NOMO-1 (cell line): ENCODE measurements around the gene ZKSCAN8.

Experiments used
- DNase-seq, 2 experiments: peaks; one replicate each; lab custom pipeline; 2025; ENCODE audit not compliant: unreplicated experiment in 2 of 2; lab: John Stamatoyannopoulos, UW

The ZKSCAN8 gene

GRCh38 chr6:28203201-28203600, 61.5 kb downstream of the ZKSCAN8 start:
- no peak for DNase-seq

DNA sequence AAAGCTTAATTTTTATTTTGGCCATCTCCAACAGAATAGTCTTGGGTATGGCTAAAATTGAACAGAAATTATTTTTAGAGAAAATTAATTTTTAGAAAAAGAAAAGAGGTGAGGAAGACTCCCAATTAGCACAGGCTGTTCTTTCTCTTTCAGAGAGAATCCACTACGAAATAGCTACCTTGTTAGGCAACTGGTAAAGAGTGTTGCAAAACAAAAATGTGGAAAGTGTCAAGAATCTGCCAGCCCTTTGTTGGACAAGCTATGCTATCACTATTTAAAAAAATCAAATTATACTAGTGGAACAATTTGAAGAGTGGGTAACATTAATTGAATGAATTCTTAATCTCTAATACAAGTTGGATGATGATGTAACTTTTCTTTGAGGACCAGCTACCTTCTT, 64.2 kb downstream of the ZKSCAN8 start:
- peak; percentile 11 to 52 for DNase-seq

- no peak for DNase-seq
Measured at GRCh38 chr6:28206527-28206926, 64.8 kb downstream of the ZKSCAN8 start.

GRCh38 chr6:28206928-28207509, 65.3 kb downstream of the ZKSCAN8 start:
- DNase-seq, result no peak

- no peak for DNase-seq
Measured at GRCh38 chr6:28207510-28208110, 65.9 kb downstream of the ZKSCAN8 start.

DNA sequence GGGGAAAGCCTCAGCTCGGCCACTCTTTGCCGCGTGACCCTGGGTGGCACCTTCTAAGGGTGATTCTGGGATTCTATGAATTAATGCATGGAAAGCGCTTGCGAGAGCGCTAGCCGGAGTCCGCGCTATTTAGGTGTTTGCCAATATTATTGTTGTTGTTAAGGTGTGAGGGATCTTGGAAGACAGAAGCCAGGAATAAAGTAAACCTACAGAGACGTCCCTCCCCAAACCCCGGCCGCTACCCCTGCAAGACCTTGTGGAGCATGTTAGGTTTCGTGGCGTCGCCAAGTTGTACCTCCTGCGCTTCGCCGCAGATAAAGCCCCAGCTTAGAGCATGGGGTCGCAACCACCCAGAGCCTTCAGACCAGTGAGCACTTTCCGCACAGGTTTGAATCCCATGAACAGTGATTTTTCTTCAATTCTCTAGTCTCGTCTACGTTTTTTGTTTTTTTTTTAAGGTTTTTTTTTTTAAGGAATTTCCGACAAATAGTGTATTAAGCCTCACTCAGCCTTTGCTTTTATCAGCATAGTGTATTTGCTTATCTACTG, 66.5 kb downstream of the ZKSCAN8 start:
- no peak for DNase-seq
